VCaP (cell line): ENCODE data around the gene RPS18.
A peak's percentile ranks its signal among the peaks of the same experiment; 100 is the strongest.
"Not testable (repeated sequence)": the region's sequence is repeated elsewhere in the genome, so short reads cannot be mapped to it uniquely, and the experiment has no call there.

Source experiments
- H3K27ac ChIP-seq: fragments of 450-650 bp; 2 replicates; pipeline ENCODE4 v1.5.1; 2017
- TF ChIP-seq, protein P1 (sequence below): fragments of 450-650 bp; conservative IDR thresholded peaks from 2 replicates; pipeline ENCODE4 v1.5.1; 2017; ENCODE audit warnings: mild to moderate bottlenecking, moderate library complexity

The RPS18 gene

DNA sequence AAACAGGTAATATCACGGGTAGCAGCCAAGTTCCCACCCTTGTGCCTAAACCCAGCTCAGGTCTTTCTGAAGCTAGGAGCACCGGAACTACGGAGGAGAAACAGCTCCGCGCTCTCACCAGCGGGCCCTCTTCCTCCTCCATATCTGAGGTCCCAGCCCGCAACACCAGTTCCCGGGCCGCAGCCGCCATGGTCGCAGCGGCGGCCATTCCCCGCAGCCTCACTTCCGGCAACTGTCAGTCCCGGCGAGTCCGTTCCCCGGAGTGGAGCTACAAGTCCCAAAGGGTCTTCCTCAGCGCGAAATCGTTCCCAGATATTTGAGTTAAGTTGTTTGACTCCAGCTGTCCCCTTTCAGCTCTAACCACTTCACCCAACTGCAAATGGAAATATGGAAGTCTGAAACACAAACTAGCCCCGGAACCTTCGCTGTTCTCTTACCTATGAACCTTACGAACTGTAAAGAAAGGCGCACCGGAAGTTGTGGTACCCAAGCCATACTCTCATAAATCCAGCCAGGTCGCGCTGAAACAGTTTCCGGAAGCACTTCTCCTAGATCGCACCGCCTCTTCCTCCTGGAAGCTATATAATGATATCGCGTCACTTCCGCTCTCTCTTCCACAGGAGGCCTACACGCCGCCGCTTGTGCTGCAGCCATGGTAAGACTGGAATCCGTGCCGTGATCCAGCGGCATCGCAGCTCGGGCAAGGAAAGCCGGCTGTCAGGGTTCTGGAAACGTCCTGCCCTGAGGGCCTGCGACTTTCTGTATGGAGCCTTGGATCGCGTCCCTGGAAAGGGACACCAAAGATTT lies at the start of gene RPS18, which contains the start of gene VPS52:
TSS of gene RPS18 (plus strand) at position 608 of the 807 bp plus-strand sequence. CDS start at position 653, 45 bp downstream.
TSS of gene VPS52 (minus strand) at position 409 of the 807 bp plus-strand sequence. CDS start at position 208, 201 bp downstream.
- H3K27ac ChIP-seq: peak within 1 kb of the TSS; percentile 100
- TF ChIP-seq, protein P1, sequence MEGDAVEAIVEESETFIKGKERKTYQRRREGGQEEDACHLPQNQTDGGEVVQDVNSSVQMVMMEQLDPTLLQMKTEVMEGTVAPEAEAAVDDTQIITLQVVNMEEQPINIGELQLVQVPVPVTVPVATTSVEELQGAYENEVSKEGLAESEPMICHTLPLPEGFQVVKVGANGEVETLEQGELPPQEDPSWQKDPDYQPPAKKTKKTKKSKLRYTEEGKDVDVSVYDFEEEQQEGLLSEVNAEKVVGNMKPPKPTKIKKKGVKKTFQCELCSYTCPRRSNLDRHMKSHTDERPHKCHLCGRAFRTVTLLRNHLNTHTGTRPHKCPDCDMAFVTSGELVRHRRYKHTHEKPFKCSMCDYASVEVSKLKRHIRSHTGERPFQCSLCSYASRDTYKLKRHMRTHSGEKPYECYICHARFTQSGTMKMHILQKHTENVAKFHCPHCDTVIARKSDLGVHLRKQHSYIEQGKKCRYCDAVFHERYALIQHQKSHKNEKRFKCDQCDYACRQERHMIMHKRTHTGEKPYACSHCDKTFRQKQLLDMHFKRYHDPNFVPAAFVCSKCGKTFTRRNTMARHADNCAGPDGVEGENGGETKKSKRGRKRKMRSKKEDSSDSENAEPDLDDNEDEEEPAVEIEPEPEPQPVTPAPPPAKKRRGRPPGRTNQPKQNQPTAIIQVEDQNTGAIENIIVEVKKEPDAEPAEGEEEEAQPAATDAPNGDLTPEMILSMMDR: no peak

DNA sequence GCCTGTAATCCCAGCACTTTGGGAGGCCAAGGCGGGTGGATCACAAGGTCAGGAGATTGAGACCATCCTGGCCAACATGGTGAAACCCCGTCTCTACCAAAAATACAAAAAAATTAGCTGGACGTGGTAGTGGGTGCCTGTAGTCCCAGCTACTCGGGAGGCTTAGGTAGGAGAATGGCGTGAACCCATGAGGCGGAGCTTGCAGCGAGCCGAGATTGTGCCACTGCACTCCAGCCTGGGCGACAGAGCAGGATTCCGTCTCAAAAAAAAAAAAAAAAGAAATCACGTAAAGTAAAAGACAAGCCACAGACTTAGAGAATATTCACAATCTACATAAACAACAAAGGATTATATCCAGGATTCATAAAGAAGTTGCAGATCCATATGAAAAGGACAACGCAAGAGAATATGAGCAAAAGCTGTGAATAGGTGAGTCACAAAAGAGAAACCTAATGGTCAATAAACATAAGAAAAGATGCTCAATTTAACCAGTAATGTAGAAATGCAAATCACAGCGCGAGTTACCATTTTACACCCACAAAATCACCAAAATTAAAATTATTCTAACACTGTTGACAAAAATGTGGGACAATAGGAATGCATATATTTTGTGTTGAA lies 45.3 kb upstream of the RPS18 start:
- not testable (repeated sequence) for H3K27ac ChIP-seq

DNA sequence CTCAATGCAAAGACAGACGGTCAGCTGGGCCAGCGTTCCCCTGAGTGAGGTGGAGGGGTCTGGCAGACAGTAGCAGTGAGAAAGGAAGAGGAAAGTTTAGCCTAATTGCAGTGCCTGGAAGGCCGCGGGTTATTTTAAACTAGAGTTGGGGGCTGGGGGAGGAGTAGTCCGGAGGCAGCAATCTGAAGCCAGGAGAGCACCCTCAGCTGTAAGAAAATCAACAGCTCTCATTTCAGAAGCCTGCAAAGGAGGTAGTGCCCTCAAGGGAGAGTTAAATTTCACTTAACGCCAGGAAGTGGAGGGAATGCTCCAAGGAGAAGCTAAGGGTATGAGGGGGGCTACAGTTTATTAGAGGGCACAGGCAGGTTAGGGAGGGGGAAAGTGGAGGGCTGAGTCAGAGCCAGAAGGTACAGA lies 36.6 kb upstream of the RPS18 start:
- H3K27ac ChIP-seq: no peak overlapping the region

DNA sequence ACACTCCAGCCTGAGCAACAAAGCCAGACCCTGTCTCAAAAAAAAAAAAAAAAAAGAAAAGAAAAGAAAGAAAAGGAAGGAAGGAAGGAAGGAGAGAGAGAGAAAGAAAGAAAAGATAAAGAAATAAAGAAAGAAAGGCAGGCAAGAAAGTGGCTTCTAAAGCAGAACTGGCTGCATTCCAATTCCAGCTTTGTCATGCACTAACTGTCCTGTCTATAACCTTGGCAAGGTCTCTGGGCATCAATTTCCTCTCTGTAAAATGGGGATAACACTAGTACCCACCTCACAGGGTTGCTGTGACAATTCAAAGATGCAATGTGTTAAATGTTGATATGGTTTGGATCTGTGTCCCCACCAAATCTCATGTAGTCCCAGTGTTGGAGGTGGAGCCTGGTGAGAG lies 35.5 kb upstream of the RPS18 start:
- H3K27ac ChIP-seq: no peak overlapping the region
- TF ChIP-seq, protein P1: no peak

More for the DNA sequence above, 36.6 kb upstream of the RPS18 start:
- TF ChIP-seq, protein P1: no peak

DNA sequence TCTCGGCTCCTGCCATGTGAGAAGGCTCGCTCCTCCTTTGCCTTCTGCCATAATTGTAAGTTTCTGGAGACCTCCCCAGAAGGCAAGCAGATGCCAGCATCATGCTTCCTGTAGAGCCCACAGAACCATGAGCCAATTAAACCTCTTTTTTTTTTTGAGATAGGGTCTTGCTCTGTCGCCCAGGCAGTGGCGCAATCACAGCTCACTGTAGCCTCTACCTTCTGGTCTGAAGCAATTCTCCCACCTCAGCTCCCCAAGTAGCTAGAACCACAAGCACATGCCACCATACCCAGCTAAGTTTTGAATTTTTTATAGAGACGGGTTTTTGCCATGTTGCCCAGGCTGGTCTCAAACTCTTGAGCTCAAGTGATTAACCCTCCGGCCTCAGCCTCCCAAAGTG lies 35.0 kb upstream of the RPS18 start:
- H3K27ac ChIP-seq: no peak overlapping the region
- TF ChIP-seq, protein P1: no peak

DNA sequence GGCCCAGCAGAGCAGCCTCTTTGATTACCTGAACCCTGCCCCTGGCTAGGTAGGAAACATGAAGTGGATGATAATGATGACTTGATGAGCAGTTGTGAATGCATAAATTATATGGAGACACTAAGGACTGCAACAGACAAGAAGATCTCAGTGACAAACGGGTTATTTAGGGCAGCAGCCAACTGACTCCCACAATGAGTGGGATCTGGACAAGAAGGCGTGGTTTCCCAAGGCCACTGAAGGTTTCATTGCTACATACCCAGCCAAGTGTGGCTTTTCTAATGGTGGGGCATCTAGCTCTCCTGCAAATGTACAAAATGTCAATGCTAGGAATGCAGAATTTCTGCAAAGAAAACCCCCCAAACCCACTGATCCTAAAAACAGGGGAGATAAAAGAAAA lies 34.1 kb upstream of the RPS18 start:
- H3K27ac ChIP-seq: no peak overlapping the region
- TF ChIP-seq, protein P1: no peak

DNA sequence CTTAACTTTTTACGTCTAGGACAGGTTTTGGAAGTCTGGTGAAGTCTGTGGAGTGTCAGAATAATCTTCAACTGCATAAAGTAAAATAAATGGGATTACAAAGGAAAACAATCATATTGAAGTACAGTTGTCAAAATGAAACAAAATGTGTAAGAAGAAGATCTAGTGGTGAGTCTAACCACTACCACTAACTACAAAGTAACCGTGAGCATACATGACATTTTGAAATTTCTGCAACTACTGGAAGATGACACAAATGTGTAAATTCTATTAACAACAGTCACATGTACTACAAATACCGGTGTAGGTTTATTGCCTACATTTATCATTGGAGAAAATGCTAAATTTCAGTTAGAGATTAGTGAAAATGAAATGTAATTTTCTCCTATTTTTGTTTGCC lies 29.9 kb upstream of the RPS18 start:
- no peak overlapping the region for H3K27ac ChIP-seq
- TF ChIP-seq, protein P1: no peak

DNA sequence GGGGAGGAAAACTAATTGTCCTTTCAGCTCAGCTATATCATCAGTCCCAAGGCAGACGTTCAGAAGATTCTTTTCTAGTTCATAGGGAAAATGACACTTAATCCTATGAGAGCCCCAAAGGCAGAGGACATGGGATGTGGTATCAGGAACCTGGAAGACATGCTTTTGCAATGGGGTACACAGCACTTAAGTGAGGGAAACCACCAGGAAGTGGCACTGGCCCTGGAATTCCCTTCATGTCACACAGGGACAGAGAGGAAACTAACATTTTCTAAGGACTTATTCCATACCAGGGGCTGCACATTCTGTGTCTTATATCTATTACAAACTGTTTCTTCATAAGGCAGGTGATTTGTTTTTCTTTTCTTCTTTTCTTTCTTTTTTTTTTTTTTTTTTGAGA lies 28.4 kb upstream of the RPS18 start:
- TF ChIP-seq, protein P1: no peak

More for the DNA sequence above, 28.4 kb upstream of the RPS18 start:
- no peak overlapping the region for H3K27ac ChIP-seq
